ENCODE data around the gene HAUS8.

The HAUS8 gene

DNA sequence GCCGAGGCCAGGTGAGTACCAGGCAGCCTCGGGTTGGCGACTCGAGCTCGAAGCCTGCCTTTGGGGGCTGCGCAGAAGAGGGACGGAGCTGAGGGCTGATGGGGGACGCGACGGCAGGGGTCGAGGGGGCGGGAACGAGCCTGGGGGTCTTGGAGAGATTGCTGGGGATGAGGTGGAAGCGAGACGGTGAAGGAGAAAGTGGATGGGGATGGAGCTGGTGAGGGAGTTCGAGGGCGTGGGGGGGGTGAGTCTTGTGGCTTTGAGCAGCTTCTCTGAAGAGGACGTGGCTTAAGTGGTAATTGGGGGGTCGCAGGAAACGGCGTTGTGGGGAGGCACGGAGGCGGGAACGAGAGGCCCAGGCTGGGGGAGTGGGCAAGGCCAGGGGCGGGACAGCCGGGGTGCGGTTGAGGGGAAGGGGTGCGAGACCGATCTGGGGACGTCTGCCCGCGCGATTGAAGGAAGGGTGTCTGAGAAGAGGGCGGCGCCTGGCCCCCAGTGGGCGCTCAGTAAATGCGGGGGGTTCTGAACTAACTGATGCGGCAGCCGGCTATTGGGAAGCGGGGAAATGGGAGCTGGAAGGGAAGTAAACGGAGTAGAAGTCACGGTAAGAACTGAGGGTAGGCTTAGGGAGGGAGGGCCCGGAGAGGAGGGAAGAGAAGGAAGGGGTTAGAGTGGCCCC lies 751 bp upstream of the HAUS8 start:
- DNase-seq (ENCODE audit: low read depth in 1 of 2, low spot score in 1 of 2) = peak in 1 of 2 donors; percentile 30

DNA sequence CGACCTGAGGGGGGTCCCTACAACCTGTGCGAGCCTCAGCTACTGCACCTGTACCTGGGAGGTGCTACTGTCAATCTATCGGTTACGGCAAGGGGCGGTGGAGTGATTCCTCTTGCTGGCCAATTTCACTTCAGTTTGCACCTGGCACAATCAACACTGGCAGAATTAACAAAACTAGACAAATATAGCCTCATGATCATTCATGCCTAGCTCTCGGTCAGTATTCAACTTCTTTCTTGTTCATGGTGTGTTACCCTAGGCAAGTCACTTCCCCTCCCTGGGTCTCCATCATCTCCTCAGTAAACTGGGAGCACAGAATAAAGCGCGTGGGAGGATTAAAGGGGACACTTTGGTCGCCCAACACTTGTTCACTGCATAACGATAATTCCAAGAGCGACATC lies 618 bp downstream of the HAUS8 start:
- DNase-seq (ENCODE audit: low read depth in 1 of 2, low spot score in 1 of 2) = no peak

GRCh38 chr19:17073869-17074633 lies 1.2 kb downstream of the HAUS8 start:
- DNase-seq (ENCODE audit: low read depth in 1 of 2, low spot score in 1 of 2) = no peak

DNA sequence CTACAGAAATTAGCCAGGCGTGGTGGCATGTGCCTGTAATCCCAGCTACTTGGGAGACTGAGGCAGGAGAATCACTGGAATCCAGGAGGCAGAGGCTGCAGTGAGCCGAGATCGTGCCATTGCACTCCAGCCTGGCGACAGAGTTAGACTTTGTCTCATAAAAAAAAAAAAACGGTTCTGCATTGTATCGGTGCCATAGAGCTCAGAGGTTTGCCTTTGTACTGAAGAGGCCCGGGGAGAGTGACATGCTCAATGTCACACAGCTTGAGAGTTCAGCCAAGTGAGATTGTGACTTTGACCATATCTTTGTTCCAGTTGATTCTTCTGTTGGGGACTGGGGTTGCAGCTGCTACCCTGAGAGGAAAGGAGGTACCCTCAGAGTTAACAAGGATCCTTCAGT lies 4.3 kb downstream of the HAUS8 start:
- DNase-seq (ENCODE audit: low read depth in 1 of 2, low spot score in 1 of 2) = no peak

DNA sequence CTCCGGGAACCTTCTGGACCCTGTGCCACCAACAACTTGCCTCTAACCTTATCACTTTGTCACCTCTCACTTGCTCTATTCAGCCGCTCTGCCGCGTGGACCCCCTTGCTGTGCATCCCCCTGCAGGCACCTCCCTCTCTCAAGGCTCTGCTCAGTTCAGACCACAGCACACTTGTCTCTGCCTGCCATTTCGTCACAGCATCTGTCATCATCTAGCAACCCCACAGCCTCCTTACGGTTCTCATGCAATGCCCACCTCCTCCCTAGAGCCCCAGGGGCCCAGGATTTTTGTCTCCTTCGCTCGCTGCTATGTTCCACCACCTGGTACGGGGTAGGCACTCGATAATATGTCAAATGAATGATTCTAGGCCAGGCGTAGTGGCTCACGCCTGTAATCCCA lies 4.8 kb downstream of the HAUS8 start:
- no peak for DNase-seq (ENCODE audit: low read depth in 1 of 2, low spot score in 1 of 2)

DNA sequence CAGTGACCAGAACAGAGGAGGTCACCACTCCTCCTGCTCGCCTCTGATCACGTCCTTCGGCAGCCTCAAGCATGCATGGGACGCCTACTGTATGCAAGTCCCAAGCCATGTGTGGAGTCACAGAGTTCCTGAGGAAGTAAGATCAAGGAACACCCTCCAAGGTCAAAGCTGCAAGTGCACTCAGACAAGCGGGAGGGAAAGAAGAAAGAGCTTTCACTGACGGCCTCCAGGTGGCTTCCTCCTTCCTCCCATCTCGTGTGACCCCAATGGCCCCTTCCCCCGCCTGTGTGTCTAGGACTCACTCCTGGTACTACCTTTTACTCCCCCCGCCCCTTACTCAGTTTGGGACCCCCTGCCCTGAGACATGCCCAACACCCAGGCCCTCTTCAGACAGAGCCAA lies 6.1 kb downstream of the HAUS8 start:
- no peak for DNase-seq (ENCODE audit: low read depth in 1 of 2, low spot score in 1 of 2)

GRCh38 chr19:17063428-17063827 lies 11.8 kb downstream of the HAUS8 start:
- DNase-seq (ENCODE audit: low read depth in 1 of 2, low spot score in 1 of 2) = no peak

DNA sequence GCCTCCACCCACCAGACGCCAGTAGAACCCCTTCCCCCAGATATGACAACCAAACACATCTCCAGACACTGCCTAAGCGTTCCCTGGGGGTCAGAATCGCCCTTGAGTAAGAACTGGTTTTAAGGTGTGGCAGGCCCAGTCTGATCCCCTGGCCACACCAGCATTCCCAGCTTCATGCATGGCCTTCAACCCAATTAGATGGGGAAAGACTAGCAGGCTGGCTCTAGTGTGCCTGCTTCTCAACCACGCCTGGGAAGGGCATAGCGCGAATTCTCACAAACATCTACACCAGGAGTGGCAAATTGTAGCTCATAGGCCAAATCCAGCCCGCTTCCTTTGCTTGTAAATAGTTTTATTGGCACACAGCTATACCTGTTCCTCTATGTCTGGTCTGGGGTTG lies 13.6 kb downstream of the HAUS8 start:
- DNase-seq (ENCODE audit: low read depth in 1 of 2, low spot score in 1 of 2) = no peak

GRCh38 chr19:17061205-17061604 lies 14.0 kb downstream of the HAUS8 start:
- DNase-seq (ENCODE audit: low read depth in 1 of 2, low spot score in 1 of 2) = no peak

GRCh38 chr19:17060802-17061201 lies 14.4 kb downstream of the HAUS8 start:
- no peak for DNase-seq (ENCODE audit: low read depth in 1 of 2, low spot score in 1 of 2)

GRCh38 chr19:17058236-17058635 lies 17.0 kb downstream of the HAUS8 start:
- no peak for DNase-seq (ENCODE audit: low read depth in 1 of 2, low spot score in 1 of 2)

DNA sequence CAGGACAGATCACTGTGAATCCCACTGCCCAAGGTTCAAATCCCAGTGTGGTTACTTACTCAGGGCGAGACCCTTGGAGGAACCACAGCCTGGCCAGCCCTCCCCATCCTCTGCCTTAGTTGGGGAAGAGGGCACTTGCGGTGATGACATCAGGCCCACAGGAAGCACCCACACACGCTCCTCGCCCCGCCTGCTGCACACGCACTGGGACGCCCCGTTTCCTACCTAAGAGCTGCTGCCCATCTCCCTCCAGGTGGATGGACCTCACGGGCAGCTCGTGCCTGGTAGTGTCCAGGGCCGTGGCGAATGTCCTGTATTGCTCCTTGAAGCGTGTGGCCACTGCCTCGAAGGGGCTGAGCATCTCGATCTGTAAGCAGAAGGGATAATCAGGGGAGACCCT lies 19.6 kb downstream of the HAUS8 start:
- no peak for DNase-seq (ENCODE audit: low read depth in 1 of 2, low spot score in 1 of 2)

- DNase-seq (ENCODE audit: low read depth in 1 of 2, low spot score in 1 of 2) = no peak
Observed at GRCh38 chr19:17054746-17055145, 20.5 kb downstream of the HAUS8 start.

GRCh38 chr19:17052439-17052838 lies 22.8 kb downstream of the HAUS8 start:
- no peak for DNase-seq (ENCODE audit: low read depth in 1 of 2, low spot score in 1 of 2)

GRCh38 chr19:17049711-17050280 lies 25.5 kb downstream of the HAUS8 start:
- DNase-seq (ENCODE audit: low read depth in 1 of 2, low spot score in 1 of 2) = no peak

DNA sequence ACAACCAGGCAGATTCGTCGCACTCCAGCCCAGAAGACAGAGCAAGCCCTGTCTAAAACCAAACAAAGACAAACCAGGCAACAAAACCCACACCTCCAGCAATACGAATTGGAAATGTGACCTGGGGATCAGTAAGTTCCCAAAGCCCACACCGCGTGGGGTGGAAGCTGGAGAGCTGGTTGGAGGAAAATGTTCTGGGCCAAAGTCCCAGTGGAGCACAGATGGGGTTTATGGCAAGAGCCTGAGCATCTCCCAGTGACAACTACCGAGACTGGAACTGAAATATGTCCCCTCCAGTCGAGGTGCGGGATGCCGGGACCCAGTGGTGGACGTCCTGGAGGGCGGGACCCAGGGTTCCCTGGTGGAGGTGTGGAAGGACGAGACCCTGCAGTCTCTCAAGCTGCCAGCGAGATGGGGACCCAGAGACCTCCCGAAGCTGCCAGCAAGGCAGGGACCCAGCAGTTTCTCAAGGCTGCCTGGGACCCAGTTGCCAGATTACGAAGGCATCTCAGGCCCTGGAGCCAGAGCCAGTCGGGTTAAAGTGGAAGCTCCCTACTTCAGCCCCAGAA lies 26.3 kb downstream of the HAUS8 start:
- no peak for DNase-seq (ENCODE audit: low read depth in 1 of 2, low spot score in 1 of 2)

DNA sequence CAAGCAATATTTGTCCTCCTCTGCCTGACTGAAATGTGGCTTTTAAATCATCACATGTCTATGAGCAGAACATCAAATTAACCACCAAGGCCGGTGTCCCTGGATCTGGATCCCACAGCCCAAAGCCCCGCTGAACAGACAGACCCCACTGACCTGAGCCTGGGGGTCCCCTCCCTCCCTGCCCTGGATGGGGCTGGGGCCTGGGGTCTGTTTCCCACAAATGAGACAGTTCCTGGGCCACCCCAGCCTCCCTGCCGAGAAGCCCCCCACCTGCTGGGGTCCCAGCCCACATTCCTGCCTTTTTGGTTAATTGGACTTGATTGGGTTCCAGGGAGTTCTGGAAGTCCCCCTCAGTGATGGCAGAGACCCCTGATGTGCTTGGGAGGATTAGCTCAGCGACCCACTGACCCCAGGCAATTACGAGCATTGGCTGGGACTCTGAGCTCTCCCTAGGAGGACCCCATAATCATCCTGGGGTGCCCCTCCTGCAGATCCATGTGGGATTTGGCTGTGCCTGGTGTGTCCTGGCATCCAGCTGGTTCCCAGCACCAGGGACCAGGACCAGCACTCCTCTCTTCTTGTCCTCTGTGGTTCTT lies 29.2 kb downstream of the HAUS8 start:
- no peak for DNase-seq (ENCODE audit: low read depth in 1 of 2, low spot score in 1 of 2)

- no peak for DNase-seq (ENCODE audit: low read depth in 1 of 2, low spot score in 1 of 2)
Observed at GRCh38 chr19:17043744-17044143, 31.5 kb downstream of the HAUS8 start.

GRCh38 chr19:17041976-17042375 lies 33.3 kb downstream of the HAUS8 start:
- no peak for DNase-seq (ENCODE audit: low read depth in 1 of 2, low spot score in 1 of 2)

GRCh38 chr19:17037966-17038500 lies 37.2 kb downstream of the HAUS8 start:
- no peak for DNase-seq (ENCODE audit: low read depth in 1 of 2, low spot score in 1 of 2)

GRCh38 chr19:17037184-17037583 lies 38.1 kb downstream of the HAUS8 start:
- no peak for DNase-seq (ENCODE audit: low read depth in 1 of 2, low spot score in 1 of 2)

DNA sequence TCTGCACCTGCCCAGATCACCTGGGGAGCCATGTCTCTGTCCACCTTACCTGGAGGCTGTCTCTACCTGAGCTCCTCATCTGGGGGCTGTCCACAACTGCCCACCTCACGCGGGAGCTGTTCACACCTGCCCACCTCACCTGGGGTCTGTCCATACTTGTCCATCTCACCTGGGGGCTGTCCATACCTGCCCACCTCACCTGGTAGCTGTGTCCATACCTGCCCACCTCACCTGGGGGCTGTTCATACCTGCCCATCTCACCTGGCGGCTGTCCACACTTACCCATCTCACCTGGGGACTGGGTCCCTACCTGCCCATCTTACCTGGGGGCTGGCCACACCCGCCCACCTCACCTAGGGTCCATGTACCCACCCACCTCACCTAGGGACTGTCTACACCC lies 38.6 kb downstream of the HAUS8 start:
- no peak for DNase-seq (ENCODE audit: low read depth in 1 of 2, low spot score in 1 of 2)

Measured in activated T-helper 1 cell treated with anti-CD3 and anti-CD28 coated beads, Interleukin-2, amount 50 U/mL, for 16 hours (primary cell).